Activated naive CD8-positive, alpha-beta T cell treated with anti-CD3 and anti-CD28 coated beads for 36 hours (primary cell): Measurements from ENCODE around the gene CNTN5. TPM values are rescaled to one million over a fixed set of nuclear protein-coding genes. Genes with fewer than 3 reads are reported as not detected.

Experiments used
- DNase-seq: peaks from one replicate; pipeline ENCODE4 v3.0.0; 2021
- H3K27ac Mint-ChIP-seq: one replicate; pipeline ENCODE4 v1.8.0; 2022; ENCODE audit warnings: mild to moderate bottlenecking, moderate library complexity, mixed read lengths
- H3K27me3 Mint-ChIP-seq: one replicate; pipeline ENCODE4 v1.8.0; 2022; ENCODE audit warnings: mild to moderate bottlenecking, mixed read lengths
- H3K36me3 Mint-ChIP-seq: one replicate; pipeline ENCODE4 v1.8.0; 2021; ENCODE audit warnings: mild to moderate bottlenecking, mixed read lengths
- H3K4me1 Mint-ChIP-seq: one replicate; pipeline ENCODE4 v1.8.0; 2021; ENCODE audit warnings: mixed read lengths
- H3K4me3 Mint-ChIP-seq: one replicate; pipeline ENCODE4 v1.8.0; 2022; ENCODE audit warnings: mild to moderate bottlenecking, moderate library complexity, mixed read lengths
- H3K9me3 Mint-ChIP-seq: one replicate; pipeline ENCODE4 v1.8.0; 2022; ENCODE audit warnings: mixed read lengths
- total RNA-seq, 2 experiments: library from RNA; stranded (reverse); gene quantifications; one replicate each; pipeline ENCODE4 v1.2.3, GENCODE V29; 2021

Gene CNTN5
- total RNA-seq, 2 experiments from 2014 or later, result not detected

DNA sequence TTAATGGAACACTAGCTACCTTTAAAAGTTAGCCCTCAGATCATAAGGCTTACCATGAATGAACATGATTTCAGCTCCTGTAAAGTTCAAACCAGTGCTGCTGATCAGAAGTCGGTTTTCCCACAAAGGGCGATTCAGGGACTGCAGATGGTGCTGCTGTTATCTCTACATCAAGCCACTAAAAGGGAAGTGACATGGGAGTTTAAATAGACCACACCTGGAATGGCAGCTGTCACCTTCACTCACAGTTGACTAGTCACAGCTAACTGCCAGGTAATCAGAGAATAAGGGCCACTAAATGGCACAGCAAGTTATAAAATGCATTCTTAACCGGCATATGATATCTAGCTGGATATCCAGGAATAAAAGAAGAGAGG is 1085.2 kb downstream of the CNTN5 start:
- no peaks in the 10 kb centered on the region for H3K36me3 Mint-ChIP-seq

DNA sequence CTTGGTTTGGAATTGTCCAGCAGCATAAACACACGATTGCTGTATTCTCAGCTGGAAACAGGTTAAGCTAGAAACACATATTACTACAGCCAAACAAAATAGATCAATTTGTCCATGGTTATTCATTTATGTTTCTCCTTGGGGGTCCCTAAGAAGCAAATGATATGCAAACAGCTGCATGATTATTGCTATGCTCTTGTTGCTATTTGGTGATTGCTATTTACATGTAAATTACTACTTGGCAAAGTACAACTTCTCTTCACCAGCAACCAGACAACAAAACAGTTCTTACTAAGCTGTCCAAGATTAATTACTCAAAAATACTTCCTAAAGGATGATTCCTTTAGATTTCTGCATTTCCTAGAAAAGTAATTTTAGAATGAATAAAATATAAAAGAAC is 1098.4 kb downstream of the CNTN5 start:
- no peak overlapping the region for H3K4me3 Mint-ChIP-seq
- H3K36me3 Mint-ChIP-seq, result no peaks in the 10 kb centered on the region
- no peak overlapping the region for H3K27ac Mint-ChIP-seq
- no peaks in the 10 kb centered on the region for H3K27me3 Mint-ChIP-seq
- H3K4me1 Mint-ChIP-seq, result no peaks in the 10 kb centered on the region
- no peak for DNase-seq
- peaks cover 4% of the 10 kb centered on the region for H3K9me3 Mint-ChIP-seq

More for the DNA sequence above, 1085.2 kb downstream of the CNTN5 start:
- Mint-ChIP-seq H3K4me1 (no peaks in the 10 kb centered on the region), H3K27ac (no peak overlapping the region), H3K4me3 (no peak overlapping the region), H3K9me3 (peaks cover 7% of the 10 kb centered on the region), H3K27me3 (no peaks in the 10 kb centered on the region)
- no peak for DNase-seq

DNA sequence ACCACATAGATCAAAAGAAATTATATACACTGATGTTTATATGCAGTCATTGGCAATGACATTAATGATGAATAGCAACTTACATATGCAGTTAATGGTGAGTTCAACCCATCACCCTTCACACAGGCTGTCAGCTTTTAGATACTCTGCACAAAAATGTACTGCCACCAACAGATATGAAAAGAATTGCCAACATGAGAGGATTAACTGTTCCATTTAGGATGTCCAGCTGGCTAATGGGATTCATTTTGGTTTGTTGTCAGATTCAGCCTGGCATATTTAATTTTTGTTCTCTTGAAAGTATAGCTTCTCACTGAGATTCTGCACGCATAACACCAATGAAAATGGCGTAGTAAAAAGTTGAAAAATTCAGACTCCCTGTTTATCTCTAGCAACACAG is 1112.4 kb downstream of the CNTN5 start:
- no peak overlapping the region for H3K4me3 Mint-ChIP-seq
- H3K9me3 Mint-ChIP-seq, result peaks cover 3% of the 10 kb centered on the region
- H3K36me3 Mint-ChIP-seq, result no peaks in the 10 kb centered on the region
- H3K27ac Mint-ChIP-seq, result no peak overlapping the region
- H3K4me1 Mint-ChIP-seq, result no peaks in the 10 kb centered on the region
- no peak for DNase-seq
- H3K27me3 Mint-ChIP-seq, result no peaks in the 10 kb centered on the region

DNA sequence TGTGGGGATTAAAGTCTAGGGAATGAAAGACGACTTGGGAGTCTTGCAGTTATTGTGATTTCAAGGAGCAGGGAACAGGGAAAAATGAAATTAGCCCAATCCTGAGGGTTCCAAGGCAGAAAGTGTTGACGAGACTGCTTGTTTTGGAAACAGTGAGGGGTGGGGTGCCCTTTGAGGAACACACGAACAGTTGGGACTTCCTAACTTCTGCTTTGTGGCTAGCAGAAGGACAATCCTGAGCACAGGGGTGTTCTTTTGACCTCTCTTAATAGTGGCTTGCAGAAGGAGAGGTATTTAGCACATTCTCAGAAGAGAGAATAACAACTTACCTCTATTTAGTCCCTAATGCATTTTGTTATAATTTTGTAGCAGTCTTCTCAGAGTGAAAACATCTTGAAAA is 1120.5 kb downstream of the CNTN5 start:
- no peak overlapping the region for H3K4me3 Mint-ChIP-seq

DNA sequence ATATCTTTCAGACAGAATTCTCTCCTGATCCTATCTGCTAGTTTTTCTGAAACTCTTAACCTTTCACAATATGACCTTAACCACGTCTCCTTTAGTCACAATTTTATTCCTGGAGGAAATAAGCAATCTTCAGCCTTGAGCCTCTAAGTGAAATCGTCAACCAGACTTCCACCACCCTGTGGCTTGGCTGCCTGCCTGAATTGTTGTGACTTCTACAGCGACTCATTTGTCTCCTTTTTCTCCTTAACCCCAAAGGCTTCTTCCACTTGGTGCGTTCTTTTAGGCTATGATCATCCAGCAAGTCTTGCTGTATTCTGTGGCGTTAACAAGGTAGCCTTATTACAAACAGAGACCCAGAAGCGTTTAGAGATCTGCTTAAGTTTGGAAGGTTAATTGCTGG is 1131.2 kb downstream of the CNTN5 start:
- H3K9me3 Mint-ChIP-seq, result peaks cover 1% of the 10 kb centered on the region
- H3K4me1 Mint-ChIP-seq, result no peaks in the 10 kb centered on the region
- H3K36me3 Mint-ChIP-seq, result no peaks in the 10 kb centered on the region
- H3K4me3 Mint-ChIP-seq, result no peak overlapping the region
- no peak for DNase-seq
- H3K27me3 Mint-ChIP-seq, result no peaks in the 10 kb centered on the region
- H3K27ac Mint-ChIP-seq, result no peak overlapping the region

More for the DNA sequence above, 1120.5 kb downstream of the CNTN5 start:
- no peaks in the 10 kb centered on the region for H3K36me3 Mint-ChIP-seq
- no peaks in the 10 kb centered on the region for H3K4me1 Mint-ChIP-seq
- no peak for DNase-seq
- H3K27ac Mint-ChIP-seq, result no peak overlapping the region
- no peaks in the 10 kb centered on the region for H3K27me3 Mint-ChIP-seq
- H3K9me3 Mint-ChIP-seq, result no peaks in the 10 kb centered on the region

DNA sequence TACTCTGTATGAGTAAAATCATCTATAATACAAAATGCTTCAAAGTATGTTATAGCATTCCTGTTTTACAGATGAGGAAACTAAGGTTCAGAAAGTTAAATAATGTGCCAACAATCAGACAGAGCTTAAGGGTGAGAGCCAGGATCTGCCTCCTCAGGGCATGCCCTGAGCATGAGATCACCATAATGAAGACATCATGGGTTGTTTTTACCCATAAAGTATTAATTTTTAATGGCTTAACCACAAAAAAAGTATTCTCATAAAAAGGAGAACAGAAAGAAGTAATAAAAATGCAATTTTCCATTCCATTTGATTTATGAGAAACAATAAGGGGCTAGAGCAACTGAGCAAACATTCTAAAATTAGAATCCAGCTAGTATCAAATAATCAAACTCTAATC is 1132.0 kb downstream of the CNTN5 start:
- no peaks in the 10 kb centered on the region for H3K36me3 Mint-ChIP-seq
- DNase-seq, result no peak
- H3K27me3 Mint-ChIP-seq, result no peaks in the 10 kb centered on the region
- no peak overlapping the region for H3K4me3 Mint-ChIP-seq
- H3K4me1 Mint-ChIP-seq, result no peaks in the 10 kb centered on the region
- peaks cover 1% of the 10 kb centered on the region for H3K9me3 Mint-ChIP-seq
- no peak overlapping the region for H3K27ac Mint-ChIP-seq

DNA sequence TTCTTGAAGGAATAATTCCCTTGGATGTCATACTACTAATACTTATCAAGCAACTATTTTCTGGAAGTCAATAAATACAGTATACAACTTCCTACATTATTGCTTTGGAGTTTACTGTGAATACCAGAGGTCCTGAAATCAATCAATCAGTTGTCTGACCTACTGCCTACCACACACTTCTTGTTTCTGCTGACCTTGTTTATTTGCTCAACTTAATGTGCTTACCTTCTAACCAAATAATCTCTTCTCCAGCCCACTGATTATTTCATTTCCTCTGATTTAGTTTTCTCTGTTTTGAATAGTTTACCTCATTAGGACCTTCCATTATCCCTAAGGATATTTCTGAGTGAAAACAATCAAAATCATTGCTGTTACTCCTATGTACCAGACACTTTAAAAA is 1142.7 kb downstream of the CNTN5 start:
- H3K36me3 Mint-ChIP-seq, result no peaks in the 10 kb centered on the region
- peaks cover 11% of the 10 kb centered on the region for H3K9me3 Mint-ChIP-seq
- H3K27me3 Mint-ChIP-seq, result no peaks in the 10 kb centered on the region
- no peak for DNase-seq
- H3K4me1 Mint-ChIP-seq, result no peaks in the 10 kb centered on the region
- H3K4me3 Mint-ChIP-seq, result no peak overlapping the region
- no peak overlapping the region for H3K27ac Mint-ChIP-seq

DNA sequence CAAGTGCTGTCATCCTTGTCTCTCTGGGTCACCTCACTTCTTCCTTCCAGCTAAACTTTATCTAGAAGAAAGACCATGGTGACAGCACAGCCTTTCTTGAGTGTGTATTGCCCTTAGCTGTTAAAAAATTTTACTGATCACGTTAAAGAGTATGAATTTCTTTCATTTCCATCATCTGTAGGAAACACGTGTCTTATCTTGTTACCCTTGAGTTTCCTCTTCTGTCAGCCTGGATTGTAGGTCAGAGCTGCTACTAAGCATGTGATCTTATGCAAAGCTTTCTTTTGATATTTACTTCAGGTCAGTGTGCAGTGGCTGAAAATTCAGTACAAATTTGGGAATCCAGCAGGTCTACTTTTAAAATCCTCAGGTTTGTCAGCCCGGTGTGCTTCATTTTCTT is 1154.1 kb downstream of the CNTN5 start:
- no peaks in the 10 kb centered on the region for H3K36me3 Mint-ChIP-seq
- no peak overlapping the region for H3K27ac Mint-ChIP-seq
- DNase-seq, result no peak
- H3K4me3 Mint-ChIP-seq, result no peak overlapping the region
- no peaks in the 10 kb centered on the region for H3K4me1 Mint-ChIP-seq
- peaks cover 6% of the 10 kb centered on the region for H3K9me3 Mint-ChIP-seq
- no peaks in the 10 kb centered on the region for H3K27me3 Mint-ChIP-seq

DNA sequence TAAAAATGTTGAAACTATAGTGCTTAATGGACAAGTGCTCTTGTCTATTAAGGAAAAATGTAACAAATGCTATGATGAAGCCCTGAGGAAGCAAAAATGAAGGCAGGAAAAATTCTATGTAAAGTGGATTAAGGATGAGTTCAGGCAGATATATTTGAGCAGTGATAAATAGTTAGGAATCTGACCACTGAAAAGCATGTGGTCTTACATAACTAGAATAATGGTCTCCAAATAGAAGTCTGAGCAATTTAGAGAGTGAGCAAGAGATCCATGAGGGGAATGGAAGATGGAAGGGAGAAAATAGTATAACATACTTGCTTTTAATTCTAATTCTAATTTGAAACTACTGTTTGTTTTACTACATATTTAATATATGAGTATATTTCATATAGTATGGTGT is 1155.7 kb downstream of the CNTN5 start:
- no peaks in the 10 kb centered on the region for H3K27me3 Mint-ChIP-seq
- H3K9me3 Mint-ChIP-seq, result peaks cover 4% of the 10 kb centered on the region
- H3K4me1 Mint-ChIP-seq, result no peaks in the 10 kb centered on the region

DNA sequence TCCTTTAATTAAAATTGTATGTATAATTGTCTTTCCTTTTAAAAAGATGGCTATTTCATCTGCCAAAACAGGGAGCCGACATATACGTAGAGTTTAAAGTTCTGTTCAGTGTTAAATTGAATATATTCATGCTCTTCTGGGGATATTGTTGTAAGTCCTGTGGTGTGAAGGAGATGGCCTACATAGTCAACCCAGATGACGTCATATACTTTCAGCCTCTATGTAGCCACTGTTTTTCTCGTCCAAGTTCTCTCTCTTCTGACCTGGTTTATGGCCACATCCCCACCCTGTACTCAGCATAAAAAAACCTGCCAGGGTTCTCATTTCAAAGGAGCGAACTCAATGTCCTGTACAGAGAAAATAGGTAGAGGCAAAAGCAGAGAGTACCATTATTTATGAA is 1156.9 kb downstream of the CNTN5 start:
- no peak overlapping the region for H3K4me3 Mint-ChIP-seq
- no peak overlapping the region for H3K27ac Mint-ChIP-seq
- H3K9me3 Mint-ChIP-seq, result peaks cover 4% of the 10 kb centered on the region
- H3K27me3 Mint-ChIP-seq, result no peaks in the 10 kb centered on the region
- no peaks in the 10 kb centered on the region for H3K36me3 Mint-ChIP-seq
- H3K4me1 Mint-ChIP-seq, result no peaks in the 10 kb centered on the region
- DNase-seq, result no peak

More for the DNA sequence above, 1155.7 kb downstream of the CNTN5 start:
- Mint-ChIP-seq H3K4me3 (no peak overlapping the region), H3K27ac (no peak overlapping the region), H3K36me3 (no peaks in the 10 kb centered on the region)
- DNase-seq, result no peak

DNA sequence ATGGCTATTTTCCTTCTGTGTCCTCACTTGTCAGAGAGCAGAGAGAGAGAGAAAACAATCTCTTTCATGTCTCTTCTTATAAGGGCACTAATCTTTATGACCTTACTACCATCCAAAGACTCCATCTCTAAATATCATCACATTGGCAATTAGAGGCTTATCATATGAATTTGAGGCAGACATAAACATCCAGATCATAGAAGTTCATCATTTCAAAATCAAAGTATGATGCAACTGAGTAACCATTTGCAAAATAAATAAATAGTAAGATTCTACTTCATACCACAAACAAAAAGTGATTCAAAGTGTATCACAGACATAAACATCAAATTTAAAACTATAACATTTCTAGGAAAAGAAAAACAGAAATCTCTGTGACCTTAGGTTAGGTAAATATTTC is 1161.6 kb downstream of the CNTN5 start:
- DNase-seq, result no peak
- Mint-ChIP-seq H3K27ac (no peak overlapping the region), H3K36me3 (no peaks in the 10 kb centered on the region), H3K4me3 (no peak overlapping the region), H3K9me3 (peaks cover 5% of the 10 kb centered on the region), H3K27me3 (no peaks in the 10 kb centered on the region), H3K4me1 (no peaks in the 10 kb centered on the region)

DNA sequence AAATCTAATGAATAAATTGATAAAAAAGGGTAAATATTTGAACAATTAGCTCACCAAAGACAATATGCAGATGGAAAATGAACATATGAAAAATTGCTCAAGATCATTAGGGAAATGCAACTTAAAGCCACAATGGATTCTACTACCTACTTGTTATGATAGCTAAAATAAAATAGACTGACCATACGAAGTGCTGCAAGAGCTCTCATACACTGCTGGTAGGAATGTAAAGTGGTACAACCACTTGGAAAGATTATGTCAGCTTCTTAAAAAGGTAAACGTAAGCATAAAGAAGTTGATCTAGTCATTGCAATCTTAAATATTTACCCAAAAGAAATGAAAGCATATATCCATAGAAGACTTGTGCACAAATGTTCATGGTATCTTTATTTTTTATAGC is 1162.2 kb downstream of the CNTN5 start:
- Mint-ChIP-seq H3K27ac (no peak overlapping the region), H3K4me3 (no peak overlapping the region), H3K36me3 (no peaks in the 10 kb centered on the region), H3K4me1 (no peaks in the 10 kb centered on the region), H3K9me3 (peaks cover 5% of the 10 kb centered on the region), H3K27me3 (no peaks in the 10 kb centered on the region)
- no peak for DNase-seq

DNA sequence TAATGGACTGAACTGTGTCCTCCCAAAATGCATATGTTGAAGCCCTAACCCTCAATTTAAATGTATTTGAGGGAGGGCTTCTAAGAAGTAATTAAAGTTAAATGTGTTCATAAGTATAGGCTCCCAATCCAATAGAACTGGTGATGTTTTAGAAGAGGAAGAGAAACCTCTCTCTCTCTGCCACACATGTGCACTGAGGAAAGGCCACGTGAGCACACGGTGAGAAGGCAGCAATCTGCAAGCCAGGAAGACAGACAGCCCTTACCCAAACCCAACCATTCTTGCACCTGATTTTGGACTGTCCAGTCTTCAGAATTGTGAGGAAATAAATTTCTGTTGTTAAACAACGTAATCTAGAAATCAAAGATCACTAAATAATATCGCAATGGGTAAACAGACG is 1164.8 kb downstream of the CNTN5 start:
- H3K4me3 Mint-ChIP-seq, result no peak overlapping the region
- no peaks in the 10 kb centered on the region for H3K27me3 Mint-ChIP-seq
- no peak for DNase-seq
- H3K27ac Mint-ChIP-seq, result no peak overlapping the region
- H3K4me1 Mint-ChIP-seq, result no peaks in the 10 kb centered on the region
- no peaks in the 10 kb centered on the region for H3K36me3 Mint-ChIP-seq
- peaks cover 4% of the 10 kb centered on the region for H3K9me3 Mint-ChIP-seq

DNA sequence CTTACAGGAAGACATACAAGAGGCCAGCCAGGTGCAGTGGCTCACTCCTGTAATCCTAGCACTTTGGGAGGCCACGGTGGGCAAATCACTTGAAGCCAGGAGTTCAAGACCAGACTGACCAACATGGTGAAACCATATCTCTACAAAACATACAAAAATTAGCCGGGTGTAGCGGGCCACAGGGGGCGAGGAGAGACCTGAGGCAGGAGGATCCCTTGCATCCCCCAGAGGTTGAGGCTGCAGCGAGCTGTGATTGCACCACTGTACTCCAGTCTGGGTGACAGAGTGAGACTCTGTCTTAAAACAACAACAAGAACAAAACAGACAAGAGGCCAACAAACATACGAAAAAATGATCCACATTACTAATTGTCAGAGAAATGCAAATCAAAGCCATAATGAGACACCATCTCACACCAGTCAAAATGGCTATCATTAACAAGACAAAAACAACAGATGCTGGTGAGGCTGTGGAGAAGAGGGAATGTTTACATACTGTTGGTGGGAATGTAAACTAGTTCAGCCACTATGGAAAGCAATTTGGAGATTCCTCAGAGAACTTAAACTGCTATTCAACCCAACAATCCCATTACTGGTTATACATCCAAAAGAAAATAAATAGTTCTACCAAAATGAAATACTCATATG is 1167.5 kb downstream of the CNTN5 start:
- H3K27me3 Mint-ChIP-seq, result no peaks in the 10 kb centered on the region
- no peak for DNase-seq
- H3K27ac Mint-ChIP-seq, result no peak overlapping the region
- H3K4me1 Mint-ChIP-seq, result no peaks in the 10 kb centered on the region
- no peak overlapping the region for H3K4me3 Mint-ChIP-seq
- H3K9me3 Mint-ChIP-seq, result peaks cover 4% of the 10 kb centered on the region
- H3K36me3 Mint-ChIP-seq, result no peaks in the 10 kb centered on the region

DNA sequence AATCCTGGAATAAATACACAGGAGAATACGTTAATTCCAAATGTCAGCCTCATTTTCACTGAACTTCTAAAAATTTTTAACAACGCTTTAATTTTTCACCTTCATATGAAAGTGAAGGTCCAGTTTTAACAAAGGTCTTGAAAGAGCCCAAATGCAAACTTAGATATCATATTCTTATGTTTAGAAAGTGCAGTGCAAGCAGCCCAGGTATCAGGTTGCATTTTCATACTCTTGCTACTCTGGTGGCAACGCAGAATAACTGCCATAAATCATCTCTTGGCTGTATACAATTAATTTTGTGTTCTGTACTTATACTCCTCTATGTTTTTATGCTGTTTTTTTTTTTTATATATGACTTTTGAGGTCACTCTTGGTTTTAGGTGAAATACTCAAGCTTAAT is 1169.6 kb downstream of the CNTN5 start:
- Mint-ChIP-seq H3K27me3 (no peaks in the 10 kb centered on the region), H3K4me3 (no peak overlapping the region)

DNA sequence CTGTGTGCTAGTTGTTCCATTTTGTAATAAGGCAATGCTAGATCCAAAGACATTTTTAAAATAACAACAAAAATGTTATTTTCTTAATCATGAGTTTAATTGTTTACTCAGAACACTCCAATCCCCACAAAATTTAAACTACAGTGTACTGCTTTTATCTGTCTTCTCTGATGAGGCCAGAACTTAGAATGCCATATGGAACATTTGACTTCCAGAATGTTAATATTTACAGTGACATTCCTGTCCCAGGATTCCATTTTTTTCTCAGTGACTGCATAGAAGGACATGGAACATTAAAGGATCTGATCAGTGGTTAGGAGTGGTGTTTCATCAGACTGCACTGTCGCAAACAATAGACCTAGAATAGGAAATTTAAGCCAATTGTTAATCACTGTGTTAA is 1171.4 kb downstream of the CNTN5 start:
- Mint-ChIP-seq H3K36me3 (no peaks in the 10 kb centered on the region), H3K27ac (no peak overlapping the region), H3K4me3 (no peak overlapping the region), H3K27me3 (no peaks in the 10 kb centered on the region), H3K4me1 (no peaks in the 10 kb centered on the region), H3K9me3 (peaks cover 1% of the 10 kb centered on the region)
- no peak for DNase-seq

More for the DNA sequence above, 1169.6 kb downstream of the CNTN5 start:
- DNase-seq, result no peak
- H3K9me3 Mint-ChIP-seq, result no peaks in the 10 kb centered on the region
- H3K4me1 Mint-ChIP-seq, result no peaks in the 10 kb centered on the region
- H3K36me3 Mint-ChIP-seq, result no peaks in the 10 kb centered on the region
- H3K27ac Mint-ChIP-seq, result no peak overlapping the region
